ENCODE results near the gene SLC9A5. TPM values are rescaled to one million over a fixed set of nuclear protein-coding genes. Genes with fewer than 3 reads are reported as not detected.
A peak's percentile ranks its signal among the peaks of the same experiment; 100 is the strongest.

Gene SLC9A5
- total and polyA plus RNA-seq, 2 experiments from 2014 or later, result 4.5 to 5.4 TPM

GRCh38 chr16:67206838-67207248 lies 41.9 kb upstream of the SLC9A5 start:
- ATAC-seq (peak; percentile 32), DNase-seq (ENCODE audit: low spot score) (no peak)
- Histone ChIP-seq H2AFZ (no peak overlapping the region), H4K20me1 (replicated peaks; ENCODE audit: insufficient read depth) (no peaks in the 10 kb centered on the region; the same call in 1 of the 2 replicates), H3F3A (replicated peaks; ENCODE audit: low read depth) (no peaks in the 10 kb centered on the region), H3K9me2 (ENCODE audit: insufficient read depth) (no peaks in the 10 kb centered on the region), H3K27ac (ENCODE audit: low read depth) (no peak overlapping the region), H3K4me3 (no peak overlapping the region), H3K4me2 (no peak overlapping the region), H3K27me3 (ENCODE audit: insufficient read depth) (no peaks in the 10 kb centered on the region), H3K36me3 (ENCODE audit: insufficient read depth) (no peaks in the 10 kb centered on the region), H3K4me1 (ENCODE audit: insufficient read depth) (no peaks in the 10 kb centered on the region), H3K79me2 (replicated peaks; ENCODE audit: insufficient read depth) (no peaks in the 10 kb centered on the region)
- Mint-ChIP-seq H3K4me3 (no peak overlapping the region), H3K36me3 (ENCODE audit: low read depth) (no peaks in the 10 kb centered on the region), H3K27me3 (ENCODE audit: insufficient read depth, low read depth, poor library complexity) (peaks cover 10% of the 10 kb centered on the region), H3K9me3 (no peaks in the 10 kb centered on the region), H3K27ac (no peak overlapping the region), H3K4me1 (peaks cover 5% of the 10 kb centered on the region; the same call in 2 of the 3 replicates)
- TF ChIP-seq ZNF462 (CRISPR knock-in tag; IDR thresholded peaks at IDR 0.05), result no peak
- no peak for TF ChIP-seq EZH2phosphoT487 (IDR thresholded peaks at IDR 0.05; ENCODE audit: unreplicated experiment)
- no peak for TF ChIP-seq CREB1 (CRISPR knock-in tag; IDR thresholded peaks at IDR 0.05; ENCODE audit: low read depth)
- no peak for TF ChIP-seq EZH2 (IDR thresholded peaks at IDR 0.05; ENCODE audit: low read depth, unreplicated experiment)
- no peak for TF ChIP-seq REST (IDR thresholded peaks at IDR 0.05; ENCODE audit: unreplicated experiment)
- TF ChIP-seq CTCF (conservative IDR thresholded peaks at IDR 0.05; ENCODE audit: low read depth in 2 of 2), result no peak
- no peak for TF ChIP-seq ETS1 (IDR thresholded peaks at IDR 0.05)
- no peak for TF ChIP-seq NANOG (IDR thresholded peaks at IDR 0.05; ENCODE audit: borderline replicate concordance)
- no peak for TF ChIP-seq POLR2AphosphoS5 (IDR thresholded peaks at IDR 0.05; ENCODE audit: low read depth)
- TF ChIP-seq ZNF114 (CRISPR knock-in tag; IDR thresholded peaks at IDR 0.05), result no peak
- no peak for TF ChIP-seq JUNB (IDR thresholded peaks at IDR 0.05; ENCODE audit: unreplicated experiment)
- no peak for TF ChIP-seq STAT1 (IDR thresholded peaks at IDR 0.05; ENCODE audit: unreplicated experiment)
- no peak for TF ChIP-seq ZNF331 (CRISPR knock-in tag; IDR thresholded peaks at IDR 0.05; ENCODE audit: low read depth)
